AG09319 (cell line): ENCODE results near the gene BRSK1.
"Not testable (repeated sequence)": the region's sequence is repeated elsewhere in the genome, so short reads cannot be mapped to it uniquely, and the experiment has no call there.

ENCODE experiments used
- DNase-seq: peaks from one replicate; pipeline ENCODE4 v3.0.0-alpha.2; 2010; ENCODE audit warnings: low read depth; ENCODE audit errors: extremely low read depth
- CTCF ChIP-seq: IDR thresholded peaks from 2 replicates; pipeline ENCODE4 v1.5.1; 2011; ENCODE audit warnings: low read depth, mild to moderate bottlenecking, inconsistent platforms, low read length, moderate library complexity

Gene BRSK1

DNA sequence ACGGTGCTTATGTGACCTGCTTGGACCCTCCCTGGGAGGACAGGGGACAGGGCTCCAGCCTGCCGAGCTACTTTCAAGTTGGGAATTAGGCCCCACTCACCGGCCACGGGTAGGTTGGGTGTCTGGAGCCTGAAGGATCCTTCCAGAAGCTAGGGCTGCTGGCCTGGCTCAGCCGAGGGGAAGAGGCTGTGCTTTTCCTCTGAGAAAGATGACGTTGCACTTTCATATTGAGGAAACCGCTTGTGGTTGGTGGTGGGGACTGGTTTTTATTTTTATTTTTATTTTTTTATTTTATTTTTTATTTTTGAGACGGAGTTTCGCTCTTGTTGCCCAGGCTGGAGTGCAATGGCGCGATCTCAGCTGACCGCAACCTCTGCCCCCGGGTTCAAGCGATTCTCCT, 41.4 kb downstream of the BRSK1 start, which contains the start of gene TMEM150B:
Gene TMEM150B, minus strand, starts transcription at position 170 of the 400 bp plus-strand sequence. CDS start 4,305 bp downstream, outside the sequence.
- TF ChIP-seq CTCF, result no peak
- no peak for DNase-seq

DNA sequence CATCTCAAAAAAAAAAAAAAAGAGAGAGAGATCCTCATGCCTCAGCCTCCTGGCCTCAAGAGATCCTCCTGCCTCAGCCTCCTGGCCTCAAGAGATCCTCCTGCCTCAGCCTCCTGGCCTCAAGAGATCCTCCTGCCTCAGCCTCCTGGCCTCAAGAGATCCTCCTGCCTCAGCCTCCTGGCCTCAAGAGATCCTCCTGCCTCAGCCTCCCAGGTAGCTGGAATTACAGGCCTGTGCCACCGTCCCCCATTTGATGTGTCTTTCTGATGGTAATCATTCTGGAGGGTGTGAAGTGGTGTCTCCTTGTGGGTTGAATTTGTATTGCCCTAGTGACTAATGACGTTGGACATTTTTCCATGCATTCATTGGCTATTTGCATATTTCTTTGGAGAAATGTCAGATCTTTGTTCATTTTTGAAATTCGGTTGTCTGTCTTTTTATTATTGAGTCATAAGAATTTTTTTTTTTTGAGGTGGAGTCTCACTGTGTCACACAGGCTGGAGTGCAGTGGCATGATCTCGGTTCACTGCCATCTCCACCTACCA, 45.0 kb downstream of the BRSK1 start:
- DNase-seq, result not testable (repeated sequence)

DNA sequence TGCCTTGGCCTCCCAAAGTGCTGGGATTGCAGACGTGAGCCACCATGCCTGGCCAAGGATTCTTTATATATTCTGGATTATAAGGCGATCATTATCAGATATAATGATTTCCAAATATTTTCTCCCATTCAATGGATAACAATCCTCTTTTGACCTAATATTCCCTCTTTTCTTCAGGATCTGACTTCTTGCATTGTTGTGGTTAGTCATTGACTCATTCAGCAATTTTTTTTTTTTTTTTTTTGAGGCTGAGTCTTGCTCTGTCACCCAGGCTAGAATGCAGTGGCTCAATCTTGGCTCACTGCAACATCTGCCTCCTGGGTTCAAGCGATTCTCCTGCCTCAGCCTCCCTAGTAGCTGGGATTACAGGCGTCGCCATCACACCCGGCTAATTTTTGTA, 46.0 kb downstream of the BRSK1 start:
- DNase-seq, result not testable (repeated sequence)

DNA sequence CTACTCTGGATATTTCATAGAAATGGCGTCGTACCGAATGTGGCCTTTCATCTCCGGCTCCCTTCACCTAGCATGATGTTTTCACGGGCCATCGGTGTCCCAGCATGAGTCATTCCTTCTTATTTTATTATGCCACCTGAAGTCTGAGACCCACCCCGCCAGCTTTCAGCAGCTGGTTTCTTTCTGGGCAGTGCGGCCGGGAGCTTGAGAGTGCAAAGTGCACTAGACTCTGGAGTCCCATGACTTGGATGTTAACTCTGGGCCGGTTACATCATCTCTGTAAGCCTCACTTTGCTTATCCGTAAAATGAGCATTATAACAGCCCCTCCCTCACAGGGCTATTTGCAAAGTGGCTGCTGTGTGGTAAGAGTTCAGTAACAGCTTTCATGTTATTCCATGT, 50.1 kb downstream of the BRSK1 start:
- no peak for TF ChIP-seq CTCF
- no peak for DNase-seq

DNA sequence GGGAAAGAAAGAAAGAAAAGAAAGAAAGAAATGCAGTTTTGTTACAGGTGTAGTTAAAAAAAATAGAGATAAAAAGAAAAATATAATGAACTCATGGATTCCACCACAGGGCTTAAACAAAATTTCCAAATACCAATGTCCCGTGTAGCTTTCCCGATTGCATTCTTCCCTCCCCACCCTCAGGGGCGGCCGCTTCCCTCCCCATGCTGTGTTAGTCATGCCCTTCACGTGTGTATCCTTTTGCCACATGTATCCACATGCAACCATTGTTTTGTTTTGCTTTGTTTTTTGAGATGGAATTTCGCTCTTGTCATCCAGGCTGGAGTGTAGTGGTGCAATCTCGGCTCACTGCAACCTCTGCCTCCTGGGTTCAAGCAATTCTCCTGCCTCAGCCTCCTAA, 52.3 kb downstream of the BRSK1 start:
- TF ChIP-seq CTCF, result no peak
- DNase-seq, result no peak

GRCh38 chr19:55339105-55339888, 55.5 kb downstream of the BRSK1 start, which contains the start of gene KMT5C:
Gene KMT5C, plus strand, starts transcription at chr19:55339876. Its CDS starts 2,061 bp downstream, at chr19:55341937.
- DNase-seq, result peak; percentile 100
- TF ChIP-seq CTCF, result peak; percentile 37

GRCh38 chr19:55339889-55340783, 56.3 kb downstream of the BRSK1 start:
- no peak for DNase-seq
- no peak for TF ChIP-seq CTCF

- DNase-seq, result no peak
Observed at GRCh38 chr19:55340784-55341147, 57.0 kb downstream of the BRSK1 start.

More at GRCh38 chr19:55340784-55341147, 57.0 kb downstream of the BRSK1 start:
- peak; percentile 12 for TF ChIP-seq CTCF
